Vagina (tissue), 2 donors: ENCODE results near the gene TNFRSF18.

Source experiments
- POLR2A ChIP-seq, 2 donors: fragments of 450-650 bp; IDR thresholded peaks; one replicate each; pipeline ENCODE4 v1.6.1; 2017; ENCODE audit warnings: antibody characterized with exemption in 2 of 2, mild to moderate bottlenecking in 2 of 2, moderate library complexity in 2 of 2
- POLR2AphosphoS5 ChIP-seq, 2 donors: sonication (generic); formaldehyde crosslinking; IDR thresholded peaks; one replicate each; pipeline ENCODE4 v1.9.0; 2017; ENCODE audit warnings: antibody characterized with exemption in 2 of 2, mild to moderate bottlenecking in 2 of 2, low read depth in 1 of 2; ENCODE audit not compliant: insufficient read depth in 1 of 2

GRCh38 chr1:1215881-1216605, 9.7 kb upstream of the TNFRSF18 start:
- TF ChIP-seq POLR2AphosphoS5 (IDR thresholded peaks at IDR 0.05; ENCODE audit: insufficient read depth in 1 of 2, low read depth in 1 of 2) (no peak), POLR2A (IDR thresholded peaks at IDR 0.05) (no peak)
